K562 (cell line): ENCODE data around the gene DOK4. TPM values are rescaled to one million over a fixed set of nuclear protein-coding genes. Genes with fewer than 3 reads are reported as not detected.

ENCODE experiments used
- CC2D1A ChIP-seq: fragments of 450-650 bp; IDR thresholded peaks from 2 replicates; pipeline ENCODE4 v1.6.1; 2017; ENCODE audit warnings: mild to moderate bottlenecking
- ELK3 ChIP-seq: fragments of 450-650 bp; formaldehyde crosslinking; IDR thresholded peaks from 2 replicates; pipeline ENCODE4 v1.4.0; 2020; ENCODE audit warnings: mild to moderate bottlenecking
- NKRF ChIP-seq: fragments of 450-650 bp; IDR thresholded peaks from 2 replicates; pipeline ENCODE4 v1.6.1; 2016; ENCODE audit warnings: borderline replicate concordance
- TCF3 ChIP-seq: sonication (generic); formaldehyde crosslinking; IDR thresholded peaks from 2 replicates; pipeline ENCODE4 v1.4.0; 2020; ENCODE audit warnings: mild to moderate bottlenecking, missing genetic modification reagents
- polyA plus RNA-seq, 8 experiments: library from polyadenylated mRNA; depleted of rRNA in 4 of 8; stranded (reverse) in 5 of 8; unstranded in 3 of 8; fragments of >200 nt; fragmentation: Nextera tagmentation in 2 of 8; fragmentation: Illumina TruSeq in 1 of 8; extraction: Ambion mirVana in 2 of 8; extraction: Trizol in 1 of 8; gene quantifications; 2 replicates each; pipeline versions ENCODE4 v1.2.1 to v1.2.3, GENCODE V29; 2011 to 2014; ENCODE audit warnings: inconsistent platforms in 1 of 8, missing spikeins in 1 of 8
- total RNA-seq, 7 experiments: library from RNA; depleted of rRNA in 6 of 7; stranded (reverse); fragments of >200 nt in 6 of 7; fragmentation: Illumina TruSeq in 2 of 7; extraction: Trizol in 2 of 7; gene quantifications; 2 replicates each; pipeline versions ENCODE4 v1.2.1 to v1.2.3, GENCODE V29; 2011 to 2021; ENCODE audit warnings: low replicate concordance in 1 of 7
- TF ChIP-seq, protein P1 (sequence below): fragments of 450-650 bp; IDR thresholded peaks from 2 replicates; pipeline ENCODE4 v1.6.1; 2016; ENCODE audit warnings: antibody characterized with exemption
- TF ChIP-seq, protein P2 (sequence below): fragments of 250-450 bp; sonication (Bioruptor Pico); IDR thresholded peaks from 2 replicates; pipeline ENCODE4 v1.4.0; 2020
- TF ChIP-seq, protein P3 (sequence below): fragments of 250-450 bp; sonication (Bioruptor Pico); IDR thresholded peaks from 2 replicates; pipeline ENCODE4 v1.4.0; 2020; ENCODE audit warnings: borderline replicate concordance

Gene DOK4
- total and polyA plus RNA-seq, 9 of the 15 experiments (the other 6 are each of a cell fraction or from before 2014, with no cell fraction given) = 0.10 to 14.4 (median 8.3) TPM

- TF ChIP-seq, protein P1, sequence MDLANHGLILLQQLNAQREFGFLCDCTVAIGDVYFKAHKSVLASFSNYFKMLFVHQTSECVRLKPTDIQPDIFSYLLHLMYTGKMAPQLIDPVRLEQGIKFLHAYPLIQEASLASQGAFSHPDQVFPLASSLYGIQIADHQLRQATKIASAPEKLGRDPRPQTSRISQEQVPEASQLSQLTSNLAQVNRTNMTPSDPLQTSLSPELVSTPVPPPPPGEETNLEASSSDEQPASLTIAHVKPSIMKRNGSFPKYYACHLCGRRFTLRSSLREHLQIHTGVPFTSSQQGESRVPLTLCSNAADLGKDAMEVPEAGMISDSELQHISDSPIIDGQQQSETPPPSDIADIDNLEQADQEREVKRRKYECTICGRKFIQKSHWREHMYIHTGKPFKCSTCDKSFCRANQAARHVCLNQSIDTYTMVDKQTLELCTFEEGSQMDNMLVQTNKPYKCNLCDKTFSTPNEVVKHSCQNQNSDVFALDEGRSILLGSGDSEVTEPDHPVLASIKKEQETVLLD = peak; percentile 91
- TF ChIP-seq TCF3 (no peak), CC2D1A (no peak), ELK3 (CRISPR knock-in tag) (no peak), NKRF (peak; percentile 82; the same call in 1 of the 2 replicates)
- TF ChIP-seq, protein P2, sequence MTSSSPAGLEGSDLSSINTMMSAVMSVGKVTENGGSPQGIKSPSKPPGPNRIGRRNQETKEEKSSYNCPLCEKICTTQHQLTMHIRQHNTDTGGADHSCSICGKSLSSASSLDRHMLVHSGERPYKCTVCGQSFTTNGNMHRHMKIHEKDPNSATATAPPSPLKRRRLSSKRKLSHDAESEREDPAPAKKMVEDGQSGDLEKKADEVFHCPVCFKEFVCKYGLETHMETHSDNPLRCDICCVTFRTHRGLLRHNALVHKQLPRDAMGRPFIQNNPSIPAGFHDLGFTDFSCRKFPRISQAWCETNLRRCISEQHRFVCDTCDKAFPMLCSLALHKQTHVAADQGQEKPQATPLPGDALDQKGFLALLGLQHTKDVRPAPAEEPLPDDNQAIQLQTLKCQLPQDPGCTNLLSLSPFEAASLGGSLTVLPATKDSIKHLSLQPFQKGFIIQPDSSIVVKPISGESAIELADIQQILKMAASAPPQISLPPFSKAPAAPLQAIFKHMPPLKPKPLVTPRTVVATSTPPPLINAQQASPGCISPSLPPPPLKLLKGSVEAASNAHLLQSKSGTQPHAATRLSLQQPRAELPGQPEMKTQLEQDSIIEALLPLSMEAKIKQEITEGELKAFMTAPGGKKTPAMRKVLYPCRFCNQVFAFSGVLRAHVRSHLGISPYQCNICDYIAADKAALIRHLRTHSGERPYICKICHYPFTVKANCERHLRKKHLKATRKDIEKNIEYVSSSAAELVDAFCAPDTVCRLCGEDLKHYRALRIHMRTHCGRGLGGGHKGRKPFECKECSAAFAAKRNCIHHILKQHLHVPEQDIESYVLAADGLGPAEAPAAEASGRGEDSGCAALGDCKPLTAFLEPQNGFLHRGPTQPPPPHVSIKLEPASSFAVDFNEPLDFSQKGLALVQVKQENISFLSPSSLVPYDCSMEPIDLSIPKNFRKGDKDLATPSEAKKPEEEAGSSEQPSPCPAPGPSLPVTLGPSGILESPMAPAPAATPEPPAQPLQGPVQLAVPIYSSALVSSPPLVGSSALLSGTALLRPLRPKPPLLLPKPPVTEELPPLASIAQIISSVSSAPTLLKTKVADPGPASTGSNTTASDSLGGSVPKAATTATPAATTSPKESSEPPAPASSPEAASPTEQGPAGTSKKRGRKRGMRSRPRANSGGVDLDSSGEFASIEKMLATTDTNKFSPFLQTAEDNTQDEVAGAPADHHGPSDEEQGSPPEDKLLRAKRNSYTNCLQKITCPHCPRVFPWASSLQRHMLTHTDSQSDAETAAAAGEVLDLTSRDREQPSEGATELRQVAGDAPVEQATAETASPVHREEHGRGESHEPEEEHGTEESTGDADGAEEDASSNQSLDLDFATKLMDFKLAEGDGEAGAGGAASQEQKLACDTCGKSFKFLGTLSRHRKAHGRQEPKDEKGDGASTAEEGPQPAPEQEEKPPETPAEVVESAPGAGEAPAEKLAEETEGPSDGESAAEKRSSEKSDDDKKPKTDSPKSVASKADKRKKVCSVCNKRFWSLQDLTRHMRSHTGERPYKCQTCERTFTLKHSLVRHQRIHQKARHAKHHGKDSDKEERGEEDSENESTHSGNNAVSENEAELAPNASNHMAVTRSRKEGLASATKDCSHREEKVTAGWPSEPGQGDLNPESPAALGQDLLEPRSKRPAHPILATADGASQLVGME (CRISPR knock-in tag) = peak; percentile 66; the same call in 1 of the 2 replicates
- TF ChIP-seq, protein P3, sequence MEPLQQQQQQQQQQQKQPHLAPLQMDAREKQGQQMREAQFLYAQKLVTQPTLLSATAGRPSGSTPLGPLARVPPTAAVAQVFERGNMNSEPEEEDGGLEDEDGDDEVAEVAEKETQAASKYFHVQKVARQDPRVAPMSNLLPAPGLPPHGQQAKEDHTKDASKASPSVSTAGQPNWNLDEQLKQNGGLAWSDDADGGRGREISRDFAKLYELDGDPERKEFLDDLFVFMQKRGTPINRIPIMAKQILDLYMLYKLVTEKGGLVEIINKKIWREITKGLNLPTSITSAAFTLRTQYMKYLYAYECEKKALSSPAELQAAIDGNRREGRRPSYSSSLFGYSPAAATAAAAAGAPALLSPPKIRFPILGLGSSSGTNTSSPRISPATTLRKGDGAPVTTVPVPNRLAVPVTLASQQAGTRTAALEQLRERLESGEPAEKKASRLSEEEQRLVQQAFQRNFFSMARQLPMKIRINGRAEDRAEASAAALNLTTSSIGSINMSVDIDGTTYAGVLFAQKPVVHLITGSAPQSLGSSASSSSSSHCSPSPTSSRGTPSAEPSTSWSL (CRISPR knock-in tag) = no peak
Observed at GRCh38 chr16:57447186-57447962, 38.9 kb downstream of the DOK4 start, which contains the start of the genes CIAPIN1 and COQ9 (continued).
